IMR-90 (cell line): ENCODE measurements around the gene CRIP1. TPM values are rescaled to one million over a fixed set of nuclear protein-coding genes. Genes with fewer than 3 reads are reported as not detected.

Source experiments
- ATAC-seq: fragments of 200-7000 bp; cut with Tn5 transposase; 2 replicates; pipeline ENCODE4 v1.9.1; 2020; ENCODE audit warnings: low read depth, mild to moderate bottlenecking, moderate library complexity
- BruUV-seq: library from RNA; stranded (reverse); fragments of 400-500 nt; replicated peaks from 2 replicates; lab custom pipeline; 2021; lab: Mats Ljungman, UMichigan
- CTCF ChIA-PET: fragments of 300-600 bp; formaldehyde crosslinking; extraction: SDS; loops from one replicate; lab custom pipeline; 2021; ENCODE audit warnings: antibody characterized with exemption; lab: Yijun Ruan, JAX
- POLR2A ChIA-PET: fragments of 300-600 bp; sonication (Branson Sonifier 250); formaldehyde crosslinking; loops from one replicate; lab custom pipeline; 2022; ENCODE audit warnings: antibody characterized with exemption; ENCODE audit not compliant: unreplicated experiment; lab: Charles Lee
- DNase-seq: peaks from one replicate; pipeline ENCODE4 v3.0.0; 2013
- H2AFZ ChIP-seq: replicated peaks from 2 replicates; pipeline ENCODE3; 2013; ENCODE audit warnings: low read length, mild to moderate bottlenecking; ENCODE audit not compliant: poor library complexity
- H2AK5ac ChIP-seq: 2 replicates; pipeline ENCODE4 v1.6.1; 2013; ENCODE audit warnings: low read depth, low read length, inconsistent platforms
- H2AK9ac ChIP-seq: replicated peaks from 2 replicates; pipeline ENCODE3; 2013; ENCODE audit warnings: mild to moderate bottlenecking, low read depth, low read length, moderate library complexity; ENCODE audit not compliant: poor library complexity
- H2BK120ac ChIP-seq: 2 replicates; pipeline ENCODE4 v1.6.1; 2013; ENCODE audit warnings: low read depth, low read length, inconsistent platforms
- H2BK15ac ChIP-seq: 3 replicates; pipeline ENCODE4 v1.6.1; 2013; ENCODE audit warnings: low read depth, low read length, inconsistent platforms
- H2BK20ac ChIP-seq: 2 replicates; pipeline ENCODE4 v1.6.1; 2013; ENCODE audit warnings: low read depth, mild to moderate bottlenecking, inconsistent platforms, low read length, moderate library complexity
- H2BK5ac ChIP-seq: 2 replicates; pipeline ENCODE4 v1.6.1; 2013; ENCODE audit warnings: mild to moderate bottlenecking, low read depth, low read length, inconsistent platforms; ENCODE audit not compliant: poor library complexity, severe bottlenecking
- H3K14ac ChIP-seq: replicated peaks from 2 replicates; pipeline ENCODE4 v1.6.1; 2013; ENCODE audit warnings: low read depth, low read length, inconsistent platforms
- H3K18ac ChIP-seq: 2 replicates; pipeline ENCODE4 v1.6.1; 2013; ENCODE audit warnings: low read depth, low read length, control low read depth
- H3K23ac ChIP-seq: 2 replicates; pipeline ENCODE4 v1.6.1; 2013; ENCODE audit warnings: low read depth, low read length, inconsistent platforms
- H3K27ac ChIP-seq: 2 replicates; pipeline ENCODE4 v1.5.1; 2013; ENCODE audit warnings: mild to moderate bottlenecking, control low read depth, low read length; ENCODE audit not compliant: insufficient read depth
- H3K27me3 ChIP-seq: 2 replicates; pipeline ENCODE4 v1.6.1; 2013; ENCODE audit warnings: low read length; ENCODE audit not compliant: control insufficient read depth, insufficient read depth
- H3K36me3 ChIP-seq: 2 replicates; pipeline ENCODE4 v1.6.1; 2013; ENCODE audit warnings: low read length, mixed read lengths; ENCODE audit not compliant: control insufficient read depth, insufficient read depth
- H3K4ac ChIP-seq: 2 replicates; pipeline ENCODE4 v1.6.1; 2013; ENCODE audit warnings: low read depth, low read length, inconsistent platforms
- H3K4me1 ChIP-seq: 2 replicates; pipeline ENCODE4 v1.6.1; 2013; ENCODE audit warnings: low read length, mixed read lengths; ENCODE audit not compliant: control insufficient read depth, insufficient read depth
- H3K4me2 ChIP-seq: 2 replicates; pipeline ENCODE4 v1.6.1; 2013; ENCODE audit warnings: low read depth, mild to moderate bottlenecking, control low read depth, low read length, moderate library complexity
- H3K4me3 ChIP-seq: 2 replicates; pipeline ENCODE4 v1.5.1; 2013; ENCODE audit warnings: low read depth, mild to moderate bottlenecking, control low read depth, low read length, moderate library complexity; ENCODE audit not compliant: insufficient read depth
- H3K56ac ChIP-seq: 2 replicates; pipeline ENCODE4 v1.6.1; 2013; ENCODE audit warnings: low read length, inconsistent platforms; ENCODE audit not compliant: insufficient read depth; ENCODE audit errors: extremely low read depth
- H3K79me1 ChIP-seq, 2 experiments: 2 replicates each; pipeline ENCODE4 v1.6.1; 2013; ENCODE audit warnings: low read length in 2 of 2, inconsistent platforms in 1 of 2, low read depth in 1 of 2
- H3K9ac ChIP-seq: 2 replicates; pipeline ENCODE4 v1.6.1; 2013; ENCODE audit warnings: low read depth, low read length, control low read depth
- H3K9me1 ChIP-seq: 2 replicates; pipeline ENCODE4 v1.6.1; 2013; ENCODE audit warnings: low read length, inconsistent platforms; ENCODE audit not compliant: insufficient read depth
- H3K9me3 ChIP-seq: 2 replicates; pipeline ENCODE4 v1.6.1; 2013; ENCODE audit warnings: low read length; ENCODE audit not compliant: control insufficient read depth, insufficient read depth
- H4K20me1 ChIP-seq: 2 replicates; pipeline ENCODE4 v1.6.1; 2013; ENCODE audit warnings: low read length, inconsistent platforms; ENCODE audit not compliant: insufficient read depth
- H4K5ac ChIP-seq: 2 replicates; pipeline ENCODE4 v1.6.1; 2013; ENCODE audit warnings: mild to moderate bottlenecking, low read depth, low read length, control low read depth
- H4K8ac ChIP-seq, 2 experiments: 2 replicates each; pipeline ENCODE4 v1.6.1; 2013; ENCODE audit warnings: low read depth in 2 of 2, low read length in 2 of 2, control low read depth in 1 of 2, inconsistent platforms in 1 of 2
- H4K91ac ChIP-seq: 2 replicates; pipeline ENCODE4 v1.6.1; 2013; ENCODE audit warnings: low read depth, low read length, inconsistent platforms; ENCODE audit not compliant: insufficient read depth
- FOS ChIP-seq: fragments of 150-350 bp; IDR thresholded peaks from 2 replicates; pipeline ENCODE4 v1.6.1; 2016; ENCODE audit warnings: low read depth, low read length
- MAFK ChIP-seq: IDR thresholded peaks from 2 replicates; pipeline ENCODE4 v1.6.1; 2012; ENCODE audit warnings: low read depth, low read length, improper control_type of control experiment
- MAZ ChIP-seq: IDR thresholded peaks from 2 replicates; pipeline ENCODE4 v1.6.1; 2012; ENCODE audit warnings: low read depth, mild to moderate bottlenecking, low read length, improper control_type of control experiment, moderate library complexity, borderline replicate concordance
- POLR2A ChIP-seq: IDR thresholded peaks from 2 replicates; pipeline ENCODE4 v1.6.1; 2012; ENCODE audit warnings: mild to moderate bottlenecking, low read depth, low read length
- RAD21 ChIP-seq: IDR thresholded peaks from 2 replicates; pipeline ENCODE4 v1.6.1; 2012; ENCODE audit warnings: low read length, improper control_type of control experiment
- RCOR1 ChIP-seq: IDR thresholded peaks from 2 replicates; pipeline ENCODE4 v1.6.1; 2012; ENCODE audit warnings: mild to moderate bottlenecking, low read length, improper control_type of control experiment; ENCODE audit not compliant: insufficient replicate concordance
- SMC3 ChIP-seq: fragments of 150-350 bp; IDR thresholded peaks from 2 replicates; pipeline ENCODE4 v1.6.1; 2016; ENCODE audit warnings: low read depth, mild to moderate bottlenecking, antibody characterized with exemption, low read length, moderate library complexity
- WGBS, 2 experiments: methylation state at CpG; one replicate each; pipeline versions ENCODE4 v1.1.5 to v1.1.7; 2013; ENCODE audit warnings: missing lambda C conversion rate in 2 of 2; ENCODE audit not compliant: insufficient read length in 1 of 2; ENCODE audit errors: extremely low coverage in 2 of 2; 5-methylcytosine and 5-hydroxymethylcytosine counted together
- dilution Hi-C: fragments of 300-500 bp; cut with HindIII; formaldehyde crosslinking; loops from one replicate; pipeline ENCODE4 v1.14.3; 2018; ENCODE audit warnings: low sequenced_read_pairs; ENCODE audit not compliant: unreplicated experiment
- in situ Hi-C: fragments of 300-500 bp; cut with MboI; formaldehyde crosslinking; loops from 3 replicates; pipeline ENCODE4 v1.14.3; 2019; ENCODE audit warnings: low sequenced_read_pairs, inconsistent platforms, mixed read lengths
- intact Hi-C: fragments of 100-400 bp; cut with micrococcal nuclease; formaldehyde crosslinking; loops from 2 replicates; pipeline ENCODE4 v1.10.0; 2022
- polyA plus RNA-seq, 3 experiments: library from polyadenylated mRNA; depleted of rRNA; stranded (reverse); fragments of >200 nt; gene quantifications; 2 replicates each; pipeline ENCODE4 v1.2.3, GENCODE V29; 2012; ENCODE audit warnings: low replicate concordance in 1 of 3
- total RNA-seq: library from RNA; depleted of rRNA; stranded (reverse); fragments of >200 nt; gene quantifications from 2 replicates; pipeline ENCODE4 v1.2.3, GENCODE V29; 2012
- TF ChIP-seq, protein P1 (sequence below): conservative IDR thresholded peaks from 2 replicates; pipeline ENCODE4 v1.5.1; 2012; ENCODE audit warnings: mild to moderate bottlenecking, low read depth, low read length, improper control_type of control experiment

CRIP1 gene
- total and polyA plus RNA-seq, 2 of the 4 experiments (the other 2 are of a cell fraction), result 0.21 TPM; not detected in 1

- peak overlapping the region; percentile 61 for H3K4me3 ChIP-seq
- no peak overlapping the region for H4K5ac ChIP-seq
- no peak overlapping the region for H2BK120ac ChIP-seq
- no peak overlapping the region for H3K14ac ChIP-seq
- TF ChIP-seq SMC3 (peak; percentile 68), RCOR1 (peak; percentile 74), FOS (no peak), RAD21 (peak; percentile 53), POLR2A (no peak), MAZ (peak; percentile 45; the same call in 1 of the 2 replicates), MAFK (no peak)
- TF ChIP-seq, protein P1, sequence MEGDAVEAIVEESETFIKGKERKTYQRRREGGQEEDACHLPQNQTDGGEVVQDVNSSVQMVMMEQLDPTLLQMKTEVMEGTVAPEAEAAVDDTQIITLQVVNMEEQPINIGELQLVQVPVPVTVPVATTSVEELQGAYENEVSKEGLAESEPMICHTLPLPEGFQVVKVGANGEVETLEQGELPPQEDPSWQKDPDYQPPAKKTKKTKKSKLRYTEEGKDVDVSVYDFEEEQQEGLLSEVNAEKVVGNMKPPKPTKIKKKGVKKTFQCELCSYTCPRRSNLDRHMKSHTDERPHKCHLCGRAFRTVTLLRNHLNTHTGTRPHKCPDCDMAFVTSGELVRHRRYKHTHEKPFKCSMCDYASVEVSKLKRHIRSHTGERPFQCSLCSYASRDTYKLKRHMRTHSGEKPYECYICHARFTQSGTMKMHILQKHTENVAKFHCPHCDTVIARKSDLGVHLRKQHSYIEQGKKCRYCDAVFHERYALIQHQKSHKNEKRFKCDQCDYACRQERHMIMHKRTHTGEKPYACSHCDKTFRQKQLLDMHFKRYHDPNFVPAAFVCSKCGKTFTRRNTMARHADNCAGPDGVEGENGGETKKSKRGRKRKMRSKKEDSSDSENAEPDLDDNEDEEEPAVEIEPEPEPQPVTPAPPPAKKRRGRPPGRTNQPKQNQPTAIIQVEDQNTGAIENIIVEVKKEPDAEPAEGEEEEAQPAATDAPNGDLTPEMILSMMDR, result peak; percentile 69
- H3K27me3 ChIP-seq, result peaks cover 25% of the 10 kb centered on the region; the same call in 1 of the 2 replicates
- peak overlapping the region; percentile 35; the same call in 1 of the 2 replicates for H3K27ac ChIP-seq
- no peak overlapping the region for H2BK20ac ChIP-seq
- BruUV-seq, result no TSS peak
- no peak overlapping the region for H3K23ac ChIP-seq
- no peak overlapping the region for H2BK15ac ChIP-seq
- H3K36me3 ChIP-seq, result no peaks in the 10 kb centered on the region
- in situ Hi-C loops (no loop called here), intact Hi-C loops (loop anchor here (1.0 to 5.0 kb wide), 3 partner anchors 7 to 41 kb away; partner anchors contain the start of gene TMEM121), dilution Hi-C loops (no loop called here)
- peak overlapping the region in 1 of 2 experiments; percentile 36; a peak in 1 of 4 replicates for H4K8ac ChIP-seq
- H3K56ac ChIP-seq, result no peak overlapping the region
- H3K4me1 ChIP-seq, result peaks cover 2% of the 10 kb centered on the region; the same call in 1 of the 2 replicates
- ChIA-PET POLR2A (interaction anchor here (0.6 kb wide), 1 partner anchor 23 kb away, joined by 3 read pairs; no protein-coding TSS in a partner anchor), CTCF (interaction anchor here (0.7 to 2.5 kb wide), 6 partner anchors 9 to 119 kb away, joined by 3 to 32 read pairs (median 4); no protein-coding TSS in a partner anchor)
- H3K4me2 ChIP-seq, result peak overlapping the region; percentile 89
- H2AK5ac ChIP-seq, result no peak overlapping the region
- peaks cover 6% of the 10 kb centered on the region; the same call in 1 of the 2 replicates for H3K9me1 ChIP-seq
- H3K79me1 ChIP-seq, result peaks cover 0 to 5% of the 10 kb centered on the region in 2 experiments; a peak in 1 of 4 replicates
- peak; percentile 76 for DNase-seq
- H3K18ac ChIP-seq, result no peak overlapping the region
- no peak overlapping the region for H4K91ac ChIP-seq
- WGBS, 2 experiments, result 0% methylated on average over 2 of the region's 44 CpGs; no CpG with 5 or more reads in 1 of the 2 experiments
- 0 out of 2 replicates have a peak, but pooled peaks cover 6% of the 10 kb centered on the region for H4K20me1 ChIP-seq
- no peak overlapping the region for H2BK5ac ChIP-seq
- ATAC-seq, result peak; percentile 5
- peak overlapping the region; percentile 94 for H2AK9ac ChIP-seq
- no peaks in the 10 kb centered on the region for H3K9me3 ChIP-seq
- peak overlapping the region; percentile 95 for H2AFZ ChIP-seq
- H3K4ac ChIP-seq, result peak overlapping the region; percentile 7; the same call in 1 of the 2 replicates
- H3K9ac ChIP-seq, result peak overlapping the region; percentile 37; the same call in 1 of the 2 replicates
These were observed 3.0 kb downstream of the CRIP1 start for GRCh38 chr14:105489542-105490266.
